ENCODE data around the gene RBFOX2.
A peak's percentile ranks its signal among the peaks of the same experiment; 100 is the strongest.
"Not testable (repeated sequence)": the region's sequence is repeated elsewhere in the genome, so short reads cannot be mapped to it uniquely, and the experiment has no call there.

RBFOX2 gene

GRCh38 chr22:36039125-36039524, 10.5 kb upstream of the RBFOX2 start:
- DNase-seq, result no peak

- no peak for DNase-seq
Observed at GRCh38 chr22:36037102-36037758, 8.6 kb upstream of the RBFOX2 start.

GRCh38 chr22:36036167-36036624, 7.6 kb upstream of the RBFOX2 start:
- DNase-seq, result no peak

GRCh38 chr22:36032611-36033010, 4.0 kb upstream of the RBFOX2 start:
- no peak for DNase-seq

GRCh38 chr22:36029406-36029755, 757 bp upstream of the RBFOX2 start:
- DNase-seq, result no peak

GRCh38 chr22:36027935-36028645, 534 bp downstream of the RBFOX2 start:
- no peak for DNase-seq

- DNase-seq, result no peak
Observed at GRCh38 chr22:36027579-36027934, 1.1 kb downstream of the RBFOX2 start.

GRCh38 chr22:36026741-36027140, 1.9 kb downstream of the RBFOX2 start:
- peak; percentile 54 for DNase-seq

GRCh38 chr22:36022697-36023096, 5.9 kb downstream of the RBFOX2 start:
- no peak for DNase-seq

GRCh38 chr22:36022162-36022561, 6.5 kb downstream of the RBFOX2 start:
- DNase-seq, result peak; percentile 70

- no peak for DNase-seq
Observed at GRCh38 chr22:36021606-36022153, 6.9 kb downstream of the RBFOX2 start.

- DNase-seq, result not testable (repeated sequence)
Observed at GRCh38 chr22:36020865-36021264, 7.8 kb downstream of the RBFOX2 start.

GRCh38 chr22:36017651-36018091, 11.0 kb downstream of the RBFOX2 start:
- DNase-seq, result no peak

GRCh38 chr22:36016684-36017083, 11.9 kb downstream of the RBFOX2 start:
- peak; percentile 56 for DNase-seq

GRCh38 chr22:36015811-36016529, 12.7 kb downstream of the RBFOX2 start:
- peak; percentile 45 for DNase-seq

GRCh38 chr22:36015155-36015810, 13.3 kb downstream of the RBFOX2 start:
- no peak for DNase-seq

- no peak for DNase-seq
Observed at GRCh38 chr22:36014546-36015074, 14.0 kb downstream of the RBFOX2 start.

- DNase-seq, result no peak
Observed at GRCh38 chr22:36012332-36012731, 16.3 kb downstream of the RBFOX2 start.

GRCh38 chr22:36010882-36011281, 17.7 kb downstream of the RBFOX2 start:
- peak; percentile 84 for DNase-seq

GRCh38 chr22:36010090-36010489, 18.5 kb downstream of the RBFOX2 start:
- no peak for DNase-seq

GRCh38 chr22:36009085-36009484, 19.5 kb downstream of the RBFOX2 start:
- DNase-seq, result peak; percentile 14

GRCh38 chr22:36008565-36008964, 20.1 kb downstream of the RBFOX2 start:
- DNase-seq, result no peak

GRCh38 chr22:36008131-36008530, 20.5 kb downstream of the RBFOX2 start:
- DNase-seq, result no peak
